Stimulated activated CD8-positive, alpha-beta memory T cell treated with anti-CD3 and anti-CD28 coated beads, Interleukin-2, amount 100 ng/mL, for 48 hours (primary cell): Measurements from ENCODE around the gene BRI3.
"Not testable (repeated sequence)": the region's sequence is repeated elsewhere in the genome, so short reads cannot be mapped to it uniquely, and the experiment has no call there.

ENCODE experiments used
- DNase-seq, 2 donors: peaks; one replicate each; pipeline ENCODE4 v3.0.0-alpha.2; 2020; ENCODE audit warnings: low read depth in 2 of 2

Gene BRI3

GRCh38 chr7:98312201-98312600 is 30.7 kb downstream of the BRI3 start:
- no peak for DNase-seq

DNA sequence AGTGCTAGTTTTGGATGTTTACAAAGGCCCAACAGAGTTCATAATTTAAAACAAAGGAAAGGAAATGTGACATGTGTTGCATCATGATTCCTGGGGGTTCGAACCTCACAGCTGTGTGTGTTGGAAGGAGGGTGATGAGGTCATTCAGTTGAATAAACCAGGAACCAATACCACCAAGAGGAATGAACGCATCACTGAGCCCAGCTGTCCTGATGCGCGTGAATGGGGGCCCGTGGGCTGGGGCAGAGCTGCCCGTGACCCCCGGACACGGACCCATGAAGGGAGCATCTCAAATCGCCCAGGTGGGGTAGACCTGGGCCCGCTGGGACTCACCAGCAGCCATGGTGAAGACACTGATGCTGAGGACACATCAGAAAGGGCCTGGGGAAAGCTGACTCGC is 33.0 kb downstream of the BRI3 start:
- no peak for DNase-seq

GRCh38 chr7:98315318-98315993 is 34.0 kb downstream of the BRI3 start:
- DNase-seq: no peak

GRCh38 chr7:98315994-98316527 is 34.6 kb downstream of the BRI3 start:
- DNase-seq: not testable (repeated sequence)

DNA sequence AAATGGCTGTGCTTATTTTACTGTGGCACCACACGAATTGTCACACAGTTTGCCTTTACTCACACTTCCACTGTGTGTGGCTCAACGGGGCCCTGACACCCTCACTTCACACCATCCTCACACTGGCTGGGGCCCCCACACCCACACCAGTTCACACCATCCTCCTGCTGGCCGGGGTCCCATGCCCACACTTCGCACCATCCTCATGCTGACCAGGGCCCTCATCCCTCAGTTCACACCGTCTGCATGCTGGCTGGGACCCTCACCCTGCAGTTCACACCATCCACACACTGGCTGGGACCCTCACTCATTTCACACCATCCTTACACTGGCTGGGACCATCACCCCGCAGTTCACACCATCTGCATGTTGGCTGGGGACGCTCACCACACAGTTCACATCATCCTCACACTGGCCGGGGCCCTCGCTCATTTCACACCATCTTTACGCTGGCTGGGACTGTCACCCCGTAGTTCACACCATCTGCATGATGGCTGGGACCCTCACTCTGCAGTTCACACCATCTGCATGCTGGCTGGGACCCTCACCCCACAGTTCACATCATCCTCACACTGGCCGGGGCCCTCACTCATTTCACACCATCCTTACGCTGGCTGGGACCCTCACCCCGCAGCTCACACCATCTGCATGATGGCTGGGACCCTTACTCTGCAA is 36.0 kb downstream of the BRI3 start:
- DNase-seq: no peak

DNA sequence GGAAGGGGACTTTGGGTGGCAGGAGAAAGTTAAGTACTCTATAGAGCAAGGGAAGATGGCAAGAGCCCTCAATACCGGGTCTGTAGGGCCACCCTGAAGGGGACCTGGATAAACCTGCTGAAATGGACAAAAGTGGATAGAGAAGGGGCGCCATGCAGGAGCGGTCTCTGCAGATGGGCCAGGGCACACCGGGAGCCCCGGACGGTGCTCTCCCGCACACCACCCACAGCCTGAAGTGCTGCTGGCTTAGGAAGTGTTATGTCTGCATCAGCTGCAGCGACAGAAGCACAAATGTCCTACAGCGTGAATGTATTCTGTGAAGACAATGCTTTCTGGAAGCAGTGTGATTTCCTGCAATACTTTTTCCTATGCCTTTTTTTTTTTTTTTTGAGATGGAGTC is 37.7 kb downstream of the BRI3 start:
- DNase-seq: no peak

- no peak for DNase-seq
These were observed 39.8 kb downstream of the BRI3 start for GRCh38 chr7:98321301-98321700.

DNA sequence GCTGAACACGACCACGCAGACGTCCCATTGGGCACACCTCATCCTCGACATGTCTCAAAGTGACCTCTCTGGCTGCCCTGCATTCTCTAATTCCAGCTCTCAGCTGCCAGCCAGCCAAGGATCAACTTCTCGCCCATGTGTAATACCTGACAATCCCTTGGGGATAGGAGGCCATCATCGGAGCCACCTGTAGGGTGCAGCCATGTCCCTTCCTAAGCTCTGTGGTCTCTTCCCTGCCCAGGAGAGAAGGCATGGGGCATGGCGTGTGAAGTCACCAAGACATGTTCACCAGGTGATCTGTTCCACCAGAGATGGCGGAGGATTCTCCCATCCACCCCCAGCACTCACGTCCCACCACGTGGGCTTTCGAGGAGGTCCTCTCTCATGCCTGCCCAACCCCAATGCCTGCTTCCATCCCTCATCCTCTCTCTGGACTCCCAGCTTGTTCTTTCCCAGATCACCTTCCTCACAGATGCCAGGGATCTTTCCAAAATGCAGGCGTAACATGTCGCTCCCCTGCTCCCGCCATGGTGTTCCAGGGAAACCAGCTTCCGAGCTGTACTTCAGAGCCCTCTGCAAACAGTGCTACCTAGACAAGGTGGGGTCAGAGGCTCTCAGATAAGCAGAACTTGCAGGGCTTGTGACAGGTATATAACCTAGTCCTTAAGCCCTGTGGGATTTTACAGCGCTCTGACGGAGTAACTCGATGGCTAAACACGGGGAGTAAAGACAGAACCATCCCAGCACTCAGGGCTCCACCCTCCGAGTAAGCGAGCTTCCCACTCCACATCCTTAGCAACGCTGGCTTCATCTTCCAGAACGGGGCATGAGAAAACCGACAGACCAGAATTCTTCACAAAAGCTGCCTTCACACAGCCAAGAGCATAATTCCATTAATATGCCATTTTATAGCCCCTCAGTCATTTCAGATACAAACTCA is 41.1 kb downstream of the BRI3 start:
- no peak for DNase-seq

GRCh38 chr7:98323597-98324322 is 42.3 kb downstream of the BRI3 start:
- no peak for DNase-seq

- no peak for DNase-seq
These were observed 43.3 kb downstream of the BRI3 start for GRCh38 chr7:98324782-98325181.

DNA sequence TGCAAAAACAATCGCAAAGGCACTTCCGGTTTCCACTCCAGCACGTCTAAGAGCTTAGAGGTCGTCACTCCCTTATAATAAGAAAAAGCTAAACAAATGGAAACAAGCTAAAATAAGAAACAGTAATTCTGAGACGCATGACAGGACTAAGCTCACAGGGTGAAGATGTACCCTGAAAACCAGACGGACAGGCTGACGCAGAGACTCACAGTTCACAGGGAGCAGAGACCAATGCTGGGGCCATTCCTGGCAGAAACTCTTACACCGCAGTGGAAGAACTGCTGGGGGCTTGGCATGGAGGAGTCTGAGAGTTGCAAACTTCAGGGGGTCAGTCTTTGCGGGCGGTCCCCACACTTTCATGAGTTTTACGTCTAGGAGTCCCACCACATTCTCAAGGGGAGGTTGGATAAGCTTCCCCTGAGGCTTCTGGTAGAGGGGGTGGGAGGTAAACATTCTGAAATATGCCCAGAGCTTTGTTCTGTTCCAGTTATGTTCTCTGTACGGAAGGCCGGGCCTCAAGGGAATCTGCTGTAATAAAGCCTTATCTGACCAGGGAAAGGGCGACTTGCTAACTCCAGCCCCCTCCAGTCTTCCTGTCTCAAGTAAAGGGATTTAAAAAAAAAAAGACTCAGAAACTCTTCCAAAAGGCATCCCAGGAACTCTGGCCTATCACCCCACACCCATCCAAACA is 47.8 kb downstream of the BRI3 start:
- DNase-seq: no peak

DNA sequence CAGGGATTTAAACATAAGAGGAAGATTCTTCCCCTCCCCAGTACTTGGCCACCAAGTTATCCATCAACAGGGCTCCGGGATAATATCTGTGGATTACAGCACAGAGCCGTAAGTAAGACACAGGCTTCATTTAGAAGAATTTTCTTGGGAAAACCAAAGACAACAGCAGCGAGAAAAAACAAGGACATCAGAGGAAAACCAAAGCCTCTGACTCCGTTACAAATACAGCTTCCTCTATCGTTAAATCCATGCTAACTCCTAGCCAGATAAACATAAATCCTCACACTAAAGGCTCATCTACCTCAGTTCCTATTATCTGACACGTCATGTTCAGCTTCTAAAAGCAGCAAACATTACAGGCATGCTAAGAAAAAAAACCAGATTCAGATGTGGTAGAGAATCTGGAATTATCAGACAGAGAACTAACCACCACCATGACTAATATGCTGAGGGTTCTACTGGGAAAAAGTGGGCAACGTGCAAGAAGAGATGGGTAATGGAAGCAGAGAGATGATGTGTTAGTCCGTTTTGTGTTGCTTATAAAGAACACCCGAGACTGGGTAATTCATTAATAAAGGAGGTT is 48.4 kb downstream of the BRI3 start:
- no peak for DNase-seq

DNA sequence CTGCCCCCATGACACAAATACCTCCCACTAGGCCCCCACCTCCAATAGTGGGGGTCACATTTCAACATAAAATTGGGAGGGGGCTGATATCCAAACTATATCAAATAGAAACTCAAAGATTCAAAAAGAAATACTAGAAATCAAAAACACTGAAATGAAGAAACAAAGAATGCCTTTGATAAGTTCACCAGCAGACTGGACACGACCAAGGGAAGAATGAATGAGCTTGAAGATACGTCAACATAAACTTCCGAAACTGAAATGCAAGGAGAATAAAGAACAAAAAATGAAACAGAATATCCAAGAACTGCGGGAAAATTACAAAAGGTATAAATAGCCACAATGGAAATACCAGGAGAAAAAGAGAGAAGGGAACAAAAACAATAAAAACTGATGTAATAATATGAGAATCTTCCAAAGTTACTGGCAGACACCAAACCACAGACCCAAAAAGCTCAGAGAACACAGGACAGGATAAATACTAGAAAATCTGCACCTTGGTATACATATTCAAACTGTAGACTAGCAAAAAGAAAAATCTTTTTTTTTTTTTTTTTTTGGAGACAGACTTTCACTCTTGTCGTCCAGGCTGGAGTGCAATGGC is 49.5 kb downstream of the BRI3 start:
- DNase-seq: no peak

GRCh38 chr7:98334081-98334480 is 52.6 kb downstream of the BRI3 start:
- no peak for DNase-seq

GRCh38 chr7:98335411-98335977 is 54.0 kb downstream of the BRI3 start:
- DNase-seq: no peak

GRCh38 chr7:98338441-98338840 is 57.0 kb downstream of the BRI3 start:
- no peak for DNase-seq

- no peak for DNase-seq
These were observed 57.6 kb downstream of the BRI3 start for GRCh38 chr7:98339043-98339442.

DNA sequence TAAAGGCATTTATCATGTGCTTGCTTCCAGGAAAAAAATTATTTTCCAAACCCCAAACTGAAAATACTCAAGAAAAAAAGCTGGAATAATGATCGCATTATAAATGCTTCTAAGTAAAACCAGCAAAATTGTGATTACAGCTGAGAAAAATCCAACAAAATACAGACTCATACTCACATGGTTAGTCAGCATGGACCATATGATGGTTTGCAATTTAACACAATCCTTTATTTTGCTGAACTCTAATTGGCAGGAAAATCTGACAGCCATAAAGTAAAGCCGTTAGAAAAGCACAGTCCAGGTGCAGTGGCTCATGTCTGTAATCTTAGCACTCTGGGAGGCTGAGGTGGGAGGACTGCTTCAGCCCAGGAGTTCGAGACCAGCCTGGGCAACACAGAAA is 59.6 kb downstream of the BRI3 start:
- DNase-seq: no peak
